GM23248 (cell line): ENCODE results near the gene NALCN.

Source experiments
- EZH2 ChIP-seq: fragments of 200-600 bp; sonication (generic); IDR thresholded peaks from 2 replicates; pipeline ENCODE4 v1.6.1; 2018; ENCODE audit warnings: antibody characterized with exemption, mild to moderate bottlenecking; ENCODE audit not compliant: insufficient read depth, poor library complexity, severe bottlenecking
- EZH2phosphoT487 ChIP-seq: fragments of 200-600 bp; sonication (generic); IDR thresholded peaks from 2 replicates; pipeline ENCODE4 v1.6.1; 2018; ENCODE audit warnings: antibody characterized with exemption, moderate library complexity, mild to moderate bottlenecking, low read depth; ENCODE audit not compliant: insufficient read depth

DNA sequence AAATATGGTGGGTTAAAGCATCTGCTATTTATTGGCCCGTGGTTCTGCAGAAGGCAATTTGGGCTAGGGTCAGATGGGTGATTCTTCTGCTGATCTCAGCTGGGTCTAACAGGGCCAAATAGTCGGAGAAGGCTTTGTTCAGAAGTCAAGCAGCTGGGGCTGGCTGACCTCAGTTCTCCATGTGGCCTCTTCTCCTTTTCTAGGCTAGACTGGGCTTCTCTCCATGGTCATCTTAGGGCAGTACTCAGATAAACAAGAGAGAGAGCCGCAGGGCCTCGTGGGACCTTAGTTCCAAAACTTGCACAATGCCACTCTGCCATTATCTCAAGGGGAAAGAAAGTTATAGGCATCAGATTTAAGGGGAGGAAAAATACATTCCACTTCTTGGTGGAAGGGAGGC lies 89.6 kb downstream of the NALCN start:
- no peak for TF ChIP-seq EZH2
- no peak for TF ChIP-seq EZH2phosphoT487
